Suprapubic skin (tissue), 4 donors: ENCODE data around the gene JSRP1.

ENCODE experiments used
- POLR2A ChIP-seq, 2 donors: fragments of 450-650 bp; IDR thresholded peaks; one replicate each; pipeline ENCODE4 v1.6.1; 2017; ENCODE audit warnings: antibody characterized with exemption in 2 of 2, mild to moderate bottlenecking in 2 of 2, moderate library complexity in 2 of 2
- POLR2AphosphoS5 ChIP-seq, 3 donors: sonication (generic); formaldehyde crosslinking; IDR thresholded peaks; one replicate each; pipeline ENCODE4 v1.6.1; 2017; ENCODE audit warnings: antibody characterized with exemption in 3 of 3
- TF ChIP-seq, protein P1 (sequence below), 2 donors: fragments of 200-600 bp in 1 of 2; fragments of 450-650 bp in 1 of 2; sonication (generic) in 1 of 2; IDR thresholded peaks; one replicate each; pipeline ENCODE4 v1.5.1; 2016 to 2019; ENCODE audit warnings: antibody characterized with exemption in 2 of 2, mild to moderate bottlenecking in 1 of 2, moderate library complexity in 1 of 2

DNA sequence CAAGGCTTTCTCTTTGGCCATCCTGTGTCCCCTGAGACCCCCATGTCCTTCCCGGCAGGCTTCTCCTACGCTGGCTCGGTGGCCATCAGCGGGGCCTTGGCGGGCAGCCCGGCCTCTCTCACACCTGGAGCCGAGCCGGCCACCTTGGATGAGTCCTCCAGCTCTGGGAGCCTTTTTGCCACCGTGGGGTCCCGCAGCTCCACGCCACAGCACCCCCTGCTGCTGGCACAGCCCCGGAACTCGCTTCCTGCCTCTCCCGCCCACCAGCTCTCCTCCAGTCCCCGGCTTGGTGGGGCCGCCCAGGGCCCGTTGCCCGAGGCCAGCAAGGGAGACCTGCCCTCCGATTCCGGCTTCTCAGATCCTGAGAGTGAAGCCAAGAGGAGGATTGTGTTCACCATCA lies 34.3 kb downstream of the JSRP1 start:
- TF ChIP-seq, protein P1, sequence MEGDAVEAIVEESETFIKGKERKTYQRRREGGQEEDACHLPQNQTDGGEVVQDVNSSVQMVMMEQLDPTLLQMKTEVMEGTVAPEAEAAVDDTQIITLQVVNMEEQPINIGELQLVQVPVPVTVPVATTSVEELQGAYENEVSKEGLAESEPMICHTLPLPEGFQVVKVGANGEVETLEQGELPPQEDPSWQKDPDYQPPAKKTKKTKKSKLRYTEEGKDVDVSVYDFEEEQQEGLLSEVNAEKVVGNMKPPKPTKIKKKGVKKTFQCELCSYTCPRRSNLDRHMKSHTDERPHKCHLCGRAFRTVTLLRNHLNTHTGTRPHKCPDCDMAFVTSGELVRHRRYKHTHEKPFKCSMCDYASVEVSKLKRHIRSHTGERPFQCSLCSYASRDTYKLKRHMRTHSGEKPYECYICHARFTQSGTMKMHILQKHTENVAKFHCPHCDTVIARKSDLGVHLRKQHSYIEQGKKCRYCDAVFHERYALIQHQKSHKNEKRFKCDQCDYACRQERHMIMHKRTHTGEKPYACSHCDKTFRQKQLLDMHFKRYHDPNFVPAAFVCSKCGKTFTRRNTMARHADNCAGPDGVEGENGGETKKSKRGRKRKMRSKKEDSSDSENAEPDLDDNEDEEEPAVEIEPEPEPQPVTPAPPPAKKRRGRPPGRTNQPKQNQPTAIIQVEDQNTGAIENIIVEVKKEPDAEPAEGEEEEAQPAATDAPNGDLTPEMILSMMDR (IDR thresholded peaks at IDR 0.05), result no peak
- TF ChIP-seq POLR2A (IDR thresholded peaks at IDR 0.05) (no peak), POLR2AphosphoS5 (IDR thresholded peaks at IDR 0.05) (no peak)
